ENCODE results near the gene SLC25A39.

The SLC25A39 gene

DNA sequence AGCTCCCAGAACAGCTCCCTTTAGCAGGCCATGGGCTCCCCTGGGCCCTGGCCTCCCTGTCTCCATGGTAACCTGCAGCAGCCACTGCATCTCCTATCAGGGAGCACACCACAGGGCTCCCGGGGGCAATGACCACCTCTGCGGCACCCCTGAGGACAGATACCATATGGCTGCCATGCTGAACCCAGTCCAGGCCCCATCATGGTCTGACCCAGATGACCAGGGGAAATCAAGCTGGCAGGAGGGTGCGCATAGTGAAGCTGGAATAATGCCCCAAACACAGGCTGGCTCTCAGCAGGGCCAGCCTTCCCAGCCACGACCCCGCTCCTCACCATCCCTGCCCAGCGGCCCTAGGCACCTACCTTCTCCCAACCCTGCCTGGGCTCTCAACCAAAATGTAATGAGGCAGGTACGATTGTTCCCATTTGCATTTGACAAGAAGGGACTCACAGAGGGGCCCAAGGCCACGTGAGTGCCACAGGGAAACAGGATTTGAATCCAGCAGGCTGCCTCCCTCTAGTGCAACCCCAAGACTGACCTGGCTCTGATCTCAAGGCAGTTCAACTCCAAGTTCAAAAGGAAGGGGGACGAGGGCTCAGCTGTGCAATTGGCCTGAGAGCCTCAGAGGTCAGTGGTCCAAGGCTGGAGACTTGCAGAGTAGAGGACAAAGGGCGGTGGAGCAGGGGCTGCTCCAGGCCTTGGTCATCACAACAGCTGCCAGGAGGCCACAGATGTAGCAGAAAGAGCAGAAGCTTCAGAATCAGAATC, 13.8 kb downstream of the SLC25A39 start:
- Histone ChIP-seq H2BK12ac (ENCODE audit: low read length) (no peak overlapping the region), H3K79me1 (ENCODE audit: low read length) (no peaks in the 10 kb centered on the region), H2BK120ac (ENCODE audit: insufficient read depth, low read length, poor library complexity) (no peak overlapping the region), H2AFZ (ENCODE audit: insufficient read depth, low read length, poor library complexity) (no peak overlapping the region), H3K14ac (ENCODE audit: low read length) (no peak overlapping the region), H3K4me3 (ENCODE audit: low read depth, low read length) (no peak overlapping the region), H3K4ac (ENCODE audit: low read depth, low read length) (no peak overlapping the region), H2BK5ac (ENCODE audit: low read depth, low read length, poor library complexity) (no peak overlapping the region), H3K9ac (ENCODE audit: low read length) (no peak overlapping the region), H4K91ac (ENCODE audit: low read depth, low read length) (no peak overlapping the region), H2AK5ac (ENCODE audit: low read length) (no peak overlapping the region), H3K79me2 (ENCODE audit: control insufficient read depth, insufficient read depth, low read length, poor library complexity) (no peaks in the 10 kb centered on the region), H4K12ac (ENCODE audit: low read depth, low read length) (no peak overlapping the region), H3K4me2 (ENCODE audit: low read length) (no peak overlapping the region), H3K18ac (ENCODE audit: low read length) (no peak overlapping the region), H3K23ac (ENCODE audit: low read length) (no peak overlapping the region), H3K9me3 (ENCODE audit: insufficient read depth, low read depth, low read length) (peaks cover 4% of the 10 kb centered on the region), H3K27me3 (ENCODE audit: insufficient read depth, low read length) (peaks cover 15% of the 10 kb centered on the region), H3K4me1 (ENCODE audit: control insufficient read depth in 1 of 2, insufficient read depth in 2 of 2, low read length in 2 of 2) (peaks cover 12 to 14% of the 10 kb centered on the region in 2 experiments), H3K36me3 (ENCODE audit: control insufficient read depth in 1 of 2, insufficient read depth in 2 of 2, low read length in 2 of 2) (no peaks in the 10 kb centered on the region), H3K27ac (ENCODE audit: low read depth, low read length) (no peak overlapping the region), H4K8ac (ENCODE audit: low read depth, low read length) (no peak overlapping the region)
- DNase-seq = no peak
- WGBS (ENCODE audit: extremely low coverage, insufficient coverage, insufficient read length) = no CpG with 5 or more reads among the region's 10 CpGs

DNA sequence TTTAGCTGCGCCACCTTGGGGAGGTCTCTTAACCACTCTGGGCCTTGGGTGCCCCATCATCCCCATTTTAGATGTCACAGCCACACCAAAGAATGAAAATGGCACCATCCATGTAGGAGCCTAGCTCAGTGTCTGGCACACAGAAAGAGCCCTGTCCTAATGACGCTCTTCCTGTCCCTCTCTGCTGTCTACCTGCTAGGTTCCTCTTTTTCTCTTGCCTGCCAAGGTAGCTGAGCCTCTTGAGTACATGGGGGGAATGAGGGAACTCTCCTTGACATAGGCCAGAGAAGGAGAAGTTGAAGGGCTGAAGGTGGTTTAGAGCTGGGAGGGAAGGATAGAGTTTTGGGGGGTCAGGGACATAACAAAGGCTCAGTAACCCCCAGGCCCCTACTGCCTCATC, 14.4 kb downstream of the SLC25A39 start:
- Histone ChIP-seq H2BK12ac (ENCODE audit: low read length) (no peak overlapping the region), H3K4ac (ENCODE audit: low read depth, low read length) (no peak overlapping the region), H3K9ac (ENCODE audit: low read length) (no peak overlapping the region), H3K9me3 (ENCODE audit: insufficient read depth, low read depth, low read length) (peaks cover 4% of the 10 kb centered on the region), H3K79me2 (ENCODE audit: control insufficient read depth, insufficient read depth, low read length, poor library complexity) (no peaks in the 10 kb centered on the region), H3K14ac (ENCODE audit: low read length) (no peak overlapping the region), H3K4me3 (ENCODE audit: low read depth, low read length) (no peak overlapping the region), H2AK5ac (ENCODE audit: low read length) (no peak overlapping the region), H3K23ac (ENCODE audit: low read length) (no peak overlapping the region), H4K8ac (ENCODE audit: low read depth, low read length) (no peak overlapping the region), H4K12ac (ENCODE audit: low read depth, low read length) (no peak overlapping the region), H3K18ac (ENCODE audit: low read length) (no peak overlapping the region), H3K4me1 (ENCODE audit: control insufficient read depth in 1 of 2, insufficient read depth in 2 of 2, low read length in 2 of 2) (peaks cover 11% of the 10 kb centered on the region in 2 experiments), H4K91ac (ENCODE audit: low read depth, low read length) (no peak overlapping the region), H2BK5ac (ENCODE audit: low read depth, low read length, poor library complexity) (no peak overlapping the region), H3K36me3 (ENCODE audit: control insufficient read depth in 1 of 2, insufficient read depth in 2 of 2, low read length in 2 of 2) (no peaks in the 10 kb centered on the region), H3K27me3 (ENCODE audit: insufficient read depth, low read length) (peaks cover 12% of the 10 kb centered on the region), H3K4me2 (ENCODE audit: low read length) (no peak overlapping the region), H3K79me1 (ENCODE audit: low read length) (no peaks in the 10 kb centered on the region), H2AFZ (ENCODE audit: insufficient read depth, low read length, poor library complexity) (no peak overlapping the region), H3K27ac (ENCODE audit: low read depth, low read length) (no peak overlapping the region), H2BK120ac (ENCODE audit: insufficient read depth, low read length, poor library complexity) (no peak overlapping the region)
- WGBS (ENCODE audit: extremely low coverage, insufficient coverage, insufficient read length) = no CpG with 5 or more reads among the region's 2 CpGs
- no peak for DNase-seq

DNA sequence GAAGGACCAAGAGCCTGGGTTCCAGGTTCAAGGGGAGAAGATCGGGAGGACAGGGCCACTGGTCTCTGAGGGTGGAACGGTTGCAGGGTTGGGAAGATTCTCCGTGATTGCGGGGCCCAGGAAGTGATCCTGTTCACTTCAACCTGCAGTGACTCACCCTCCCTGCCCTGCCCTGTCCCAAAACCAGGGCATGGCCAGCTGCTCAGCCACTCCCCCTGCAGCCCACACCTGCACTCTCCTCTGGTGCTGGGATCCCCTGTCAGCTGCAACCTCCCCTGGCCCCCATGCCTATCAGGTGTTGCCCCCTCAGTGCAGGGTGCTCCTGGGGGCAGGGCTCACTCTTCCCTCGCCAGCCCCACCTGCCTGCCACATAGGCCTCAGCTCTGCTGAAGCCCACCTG, 15.2 kb downstream of the SLC25A39 start:
- WGBS (ENCODE audit: extremely low coverage, insufficient coverage, insufficient read length) = no CpG with 5 or more reads among the region's 5 CpGs

DNA sequence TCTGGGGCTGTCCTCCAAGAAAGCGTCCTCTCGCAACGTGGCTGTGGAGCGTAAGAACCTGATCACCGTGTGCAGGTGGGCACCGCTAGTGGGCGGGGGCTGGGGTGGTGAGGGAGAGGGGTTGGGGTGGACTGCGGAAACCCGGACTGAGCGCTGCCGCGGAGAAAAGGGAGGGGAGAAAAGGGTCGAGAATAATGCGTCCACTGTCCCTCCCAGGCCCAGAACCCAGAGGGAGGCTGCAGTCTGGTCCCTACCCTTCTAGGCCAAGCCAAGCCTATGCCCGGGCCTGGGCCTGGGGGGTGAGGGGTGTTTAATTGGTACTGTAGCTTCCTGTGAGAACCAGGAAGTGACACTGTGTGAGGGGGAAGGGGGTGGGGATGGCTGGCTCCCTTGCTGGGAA, 15.8 kb downstream of the SLC25A39 start:
- H3K4me3 ChIP-seq (ENCODE audit: low read depth, low read length) = no peak overlapping the region
- peaks cover 3% of the 10 kb centered on the region for H3K9me3 ChIP-seq (ENCODE audit: insufficient read depth, low read depth, low read length)
- no peak overlapping the region for H2BK120ac ChIP-seq (ENCODE audit: insufficient read depth, low read length, poor library complexity)
- H3K4me1 ChIP-seq (ENCODE audit: control insufficient read depth in 1 of 2, insufficient read depth in 2 of 2, low read length in 2 of 2) = peaks cover 7 to 9% of the 10 kb centered on the region in 2 experiments
- H3K27ac ChIP-seq (ENCODE audit: low read depth, low read length) = no peak overlapping the region
- H2BK5ac ChIP-seq (ENCODE audit: low read depth, low read length, poor library complexity) = no peak overlapping the region
- no peak overlapping the region for H3K23ac ChIP-seq (ENCODE audit: low read length)
- no peaks in the 10 kb centered on the region for H3K36me3 ChIP-seq (ENCODE audit: control insufficient read depth in 1 of 2, insufficient read depth in 2 of 2, low read length in 2 of 2)
- H2BK12ac ChIP-seq (ENCODE audit: low read length) = no peak overlapping the region
- no peak overlapping the region for H3K4ac ChIP-seq (ENCODE audit: low read depth, low read length)
- DNase-seq = no peak
- H3K4me2 ChIP-seq (ENCODE audit: low read length) = peak overlapping the region; percentile 46
- no peak overlapping the region for H2AK5ac ChIP-seq (ENCODE audit: low read length)
- H3K14ac ChIP-seq (ENCODE audit: low read length) = no peak overlapping the region
- no peak overlapping the region for H4K12ac ChIP-seq (ENCODE audit: low read depth, low read length)
- H4K91ac ChIP-seq (ENCODE audit: low read depth, low read length) = no peak overlapping the region
- H4K8ac ChIP-seq (ENCODE audit: low read depth, low read length) = no peak overlapping the region
- H2AFZ ChIP-seq (ENCODE audit: insufficient read depth, low read length, poor library complexity) = no peak overlapping the region
- WGBS (ENCODE audit: extremely low coverage, insufficient coverage, insufficient read length) = no CpG with 5 or more reads among the region's 15 CpGs
- no peak overlapping the region for H3K9ac ChIP-seq (ENCODE audit: low read length)
- no peaks in the 10 kb centered on the region for H3K27me3 ChIP-seq (ENCODE audit: insufficient read depth, low read length)
- H3K79me1 ChIP-seq (ENCODE audit: low read length) = no peaks in the 10 kb centered on the region
- H3K79me2 ChIP-seq (ENCODE audit: control insufficient read depth, insufficient read depth, low read length, poor library complexity) = no peaks in the 10 kb centered on the region
- no peak overlapping the region for H3K18ac ChIP-seq (ENCODE audit: low read length)

More for the DNA sequence above, 15.2 kb downstream of the SLC25A39 start:
- H3K36me3 ChIP-seq (ENCODE audit: control insufficient read depth in 1 of 2, insufficient read depth in 2 of 2, low read length in 2 of 2) = no peaks in the 10 kb centered on the region
- no peaks in the 10 kb centered on the region for H3K79me1 ChIP-seq (ENCODE audit: low read length)
- H3K14ac ChIP-seq (ENCODE audit: low read length) = no peak overlapping the region
- peaks cover 4% of the 10 kb centered on the region for H3K9me3 ChIP-seq (ENCODE audit: insufficient read depth, low read depth, low read length)
- peaks cover 7 to 9% of the 10 kb centered on the region in 2 experiments for H3K4me1 ChIP-seq (ENCODE audit: control insufficient read depth in 1 of 2, insufficient read depth in 2 of 2, low read length in 2 of 2)
- H2BK12ac ChIP-seq (ENCODE audit: low read length) = no peak overlapping the region
- no peak overlapping the region for H2AFZ ChIP-seq (ENCODE audit: insufficient read depth, low read length, poor library complexity)
- no peak overlapping the region for H4K91ac ChIP-seq (ENCODE audit: low read depth, low read length)
- peaks cover 5% of the 10 kb centered on the region for H3K27me3 ChIP-seq (ENCODE audit: insufficient read depth, low read length)
- H3K23ac ChIP-seq (ENCODE audit: low read length) = no peak overlapping the region
- no peak overlapping the region for H2BK120ac ChIP-seq (ENCODE audit: insufficient read depth, low read length, poor library complexity)
- H3K79me2 ChIP-seq (ENCODE audit: control insufficient read depth, insufficient read depth, low read length, poor library complexity) = no peaks in the 10 kb centered on the region
- no peak overlapping the region for H4K12ac ChIP-seq (ENCODE audit: low read depth, low read length)
- no peak for DNase-seq
- no peak overlapping the region for H2BK5ac ChIP-seq (ENCODE audit: low read depth, low read length, poor library complexity)
- no peak overlapping the region for H3K18ac ChIP-seq (ENCODE audit: low read length)
- no peak overlapping the region for H3K27ac ChIP-seq (ENCODE audit: low read depth, low read length)
- no peak overlapping the region for H3K4me2 ChIP-seq (ENCODE audit: low read length)
- peak overlapping the region; percentile 9 for H3K4me3 ChIP-seq (ENCODE audit: low read depth, low read length)
- no peak overlapping the region for H4K8ac ChIP-seq (ENCODE audit: low read depth, low read length)
- H2AK5ac ChIP-seq (ENCODE audit: low read length) = no peak overlapping the region
- no peak overlapping the region for H3K4ac ChIP-seq (ENCODE audit: low read depth, low read length)
- H3K9ac ChIP-seq (ENCODE audit: low read length) = no peak overlapping the region
